COR-L47 (cell line): Measurements from ENCODE around the gene NEURL2.
"Not testable (repeated sequence)": the region's sequence is repeated elsewhere in the genome, so short reads cannot be mapped to it uniquely, and the experiment has no call there.

Experiments
- DNase-seq: peaks from one replicate; lab custom pipeline; 2025; lab: John Stamatoyannopoulos, UW

NEURL2 gene

GRCh38 chr20:45890985-45891983, at the start of gene NEURL2, which contains the start of gene CTSA:
NEURL2 (minus strand) TSS chr20:45891208; CDS start chr20:45890991, 217 bp downstream.
CTSA (plus strand) TSS chr20:45891335; CDS start chr20:45891569, 234 bp downstream.
- DNase-seq, result peak; percentile 77

GRCh38 chr20:45940469-45940868, 49.5 kb upstream of the NEURL2 start:
- no peak for DNase-seq

GRCh38 chr20:45940053-45940452, 49.0 kb upstream of the NEURL2 start:
- DNase-seq, result no peak

GRCh38 chr20:45938727-45939438, 47.9 kb upstream of the NEURL2 start:
- no peak for DNase-seq

GRCh38 chr20:45937765-45938164, 46.8 kb upstream of the NEURL2 start:
- DNase-seq, result no peak

- no peak for DNase-seq
These were observed 44.5 kb upstream of the NEURL2 start for GRCh38 chr20:45935416-45936046.

- DNase-seq, result peak; percentile 95
These were observed 43.8 kb upstream of the NEURL2 start, which contains the start of gene PCIF1 for GRCh38 chr20:45934586-45935415. PCIF1 (plus strand) TSS chr20:45934683; CDS start chr20:45939000, 4,317 bp downstream.

- DNase-seq, result peak; percentile 77
These were observed 43.1 kb upstream of the NEURL2 start for GRCh38 chr20:45934046-45934585.

GRCh38 chr20:45933266-45934045, 42.4 kb upstream of the NEURL2 start:
- peak; percentile 96 for DNase-seq

GRCh38 chr20:45931680-45932079, 40.7 kb upstream of the NEURL2 start:
- not testable (repeated sequence) for DNase-seq

GRCh38 chr20:45927071-45927878, 36.3 kb upstream of the NEURL2 start:
- no peak for DNase-seq

GRCh38 chr20:45926731-45927070, 35.7 kb upstream of the NEURL2 start:
- DNase-seq, result no peak

- DNase-seq, result no peak
These were observed 35.0 kb upstream of the NEURL2 start for GRCh38 chr20:45925821-45926506.

GRCh38 chr20:45924391-45925261, 33.6 kb upstream of the NEURL2 start:
- DNase-seq, result no peak

GRCh38 chr20:45921337-45922189, 30.6 kb upstream of the NEURL2 start:
- DNase-seq, result no peak

- no peak for DNase-seq
These were observed 29.7 kb upstream of the NEURL2 start for GRCh38 chr20:45920462-45921336.
